SK-N-MC (cell line): ENCODE results near the gene PLBD2.

Source experiments
- EZH2 ChIP-seq: fragments of 200-600 bp; sonication (generic); IDR thresholded peaks from one replicate; pipeline ENCODE4 v1.6.1; 2017; ENCODE audit warnings: antibody characterized with exemption
- FOXP2 ChIP-seq: optimal IDR thresholded peaks from 2 replicates; pipeline ENCODE3; 2011; ENCODE audit warnings: mild to moderate bottlenecking, moderate library complexity; ENCODE audit not compliant: insufficient read depth; ENCODE audit errors: extremely low read length, control extremely low read depth
- POLR2AphosphoS5 ChIP-seq: IDR thresholded peaks from 2 replicates; pipeline ENCODE4 v1.6.1; 2012; ENCODE audit warnings: mild to moderate bottlenecking, low read depth, low read length, borderline replicate concordance

DNA sequence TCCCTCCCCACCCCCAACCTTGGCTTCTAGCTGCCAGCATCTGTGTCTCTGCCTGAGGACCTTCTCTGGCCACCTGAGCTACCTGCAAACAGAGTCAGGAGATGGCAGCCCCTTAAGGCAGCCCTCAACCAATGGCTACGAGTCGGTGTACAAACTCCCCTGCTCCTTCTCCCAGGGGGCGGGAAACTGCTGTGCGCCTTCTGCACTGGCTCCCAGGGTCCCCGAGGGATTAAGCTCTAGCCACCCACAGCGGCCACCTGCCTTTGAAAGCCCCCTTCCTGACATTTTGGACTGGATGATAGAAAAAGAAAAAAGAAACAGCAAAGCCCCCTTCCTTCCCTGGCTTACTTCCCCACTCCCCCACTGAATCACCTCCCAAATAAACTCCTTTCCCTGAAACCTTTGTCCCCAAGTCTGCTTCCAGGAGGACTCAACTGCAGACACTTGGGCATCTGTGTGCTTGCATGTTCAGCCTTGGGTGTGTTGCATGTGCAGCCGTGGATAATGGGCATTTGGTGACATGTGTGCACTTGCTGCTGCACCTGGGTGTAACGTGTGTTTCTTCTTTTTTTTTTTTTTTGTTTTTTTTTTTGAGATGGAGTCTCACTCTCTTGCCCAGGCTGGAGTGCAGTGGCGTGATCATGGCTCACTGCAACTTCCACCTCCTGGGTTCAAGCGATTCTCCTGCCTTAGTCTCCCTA lies 39.3 kb downstream of the PLBD2 start:
- TF ChIP-seq POLR2AphosphoS5 (no peak), EZH2 (no peak), FOXP2 (no peak)
